Stimulated activated effector memory CD8-positive, alpha-beta T cell treated with anti-CD3 and anti-CD28 coated beads, Interleukin-12 subunit alpha, Interleukin-12 subunit beta, amount 100 ng/mL, for 72 hours (primary cell): ENCODE data around the gene TTC21A.
"Not testable (repeated sequence)": the region's sequence is repeated elsewhere in the genome, so short reads cannot be mapped to it uniquely, and the experiment has no call there.

Experiments used
- ATAC-seq: fragments of 150-1000 bp; cut with Tn5 transposase; 2 replicates; pipeline ENCODE4 v1.10.0; 2021
- DNase-seq, 2 donors: peaks; one replicate each; pipeline ENCODE4 v3.0.0; 2021 to 2022; ENCODE audit warnings: low spot score in 2 of 2
- H3K27ac Mint-ChIP-seq: one replicate; pipeline ENCODE4 v1.8.0; 2022; ENCODE audit warnings: mild to moderate bottlenecking, mixed read lengths
- H3K36me3 Mint-ChIP-seq: one replicate; pipeline ENCODE4 v1.8.0; 2022; ENCODE audit warnings: mild to moderate bottlenecking, mixed read lengths
- H3K4me1 Mint-ChIP-seq: one replicate; pipeline ENCODE4 v1.8.0; 2022; ENCODE audit warnings: mixed read lengths
- H3K4me3 Mint-ChIP-seq: one replicate; pipeline ENCODE4 v1.8.0; 2022; ENCODE audit warnings: mild to moderate bottlenecking, mixed read lengths
- H3K9me3 Mint-ChIP-seq: one replicate; pipeline ENCODE4 v1.8.0; 2022; ENCODE audit warnings: mixed read lengths

Gene TTC21A

GRCh38 chr3:39164414-39164813 is 56.9 kb downstream of the TTC21A start:
- Mint-ChIP-seq H3K4me3 (no peak overlapping the region), H3K9me3 (no peaks in the 10 kb centered on the region)
- no peak for ATAC-seq

GRCh38 chr3:39165518-39165917 is 58.0 kb downstream of the TTC21A start:
- no peaks in the 10 kb centered on the region for H3K36me3 Mint-ChIP-seq
- H3K4me3 Mint-ChIP-seq, result no peak overlapping the region
- DNase-seq, result no peak
- no peaks in the 10 kb centered on the region for H3K9me3 Mint-ChIP-seq
- H3K27ac Mint-ChIP-seq, result no peak overlapping the region
- H3K4me1 Mint-ChIP-seq, result no peaks in the 10 kb centered on the region
- ATAC-seq, result no peak

More at GRCh38 chr3:39164414-39164813, 56.9 kb downstream of the TTC21A start:
- H3K36me3 Mint-ChIP-seq, result no peaks in the 10 kb centered on the region
- peak overlapping the region; percentile 52 for H3K27ac Mint-ChIP-seq
- no peaks in the 10 kb centered on the region for H3K4me1 Mint-ChIP-seq
- no peak for DNase-seq

GRCh38 chr3:39166134-39166710 is 58.7 kb downstream of the TTC21A start:
- Mint-ChIP-seq H3K27ac (no peak overlapping the region), H3K9me3 (no peaks in the 10 kb centered on the region), H3K36me3 (no peaks in the 10 kb centered on the region), H3K4me3 (no peak overlapping the region), H3K4me1 (no peaks in the 10 kb centered on the region)
- peak; percentile 42 for ATAC-seq
- DNase-seq, result no peak

- ATAC-seq (no peak), DNase-seq (no peak)
- H3K9me3 Mint-ChIP-seq, result no peaks in the 10 kb centered on the region
- H3K4me3 Mint-ChIP-seq, result no peak overlapping the region
- H3K27ac Mint-ChIP-seq, result no peak overlapping the region
- no peaks in the 10 kb centered on the region for H3K36me3 Mint-ChIP-seq
- H3K4me1 Mint-ChIP-seq, result no peaks in the 10 kb centered on the region
Observed at GRCh38 chr3:39166932-39167532, 59.6 kb downstream of the TTC21A start.

GRCh38 chr3:39168156-39168780 is 60.8 kb downstream of the TTC21A start:
- ATAC-seq, result no peak
- H3K9me3 Mint-ChIP-seq, result no peaks in the 10 kb centered on the region
- peaks cover 6% of the 10 kb centered on the region for H3K4me1 Mint-ChIP-seq
- H3K4me3 Mint-ChIP-seq, result no peak overlapping the region
- H3K36me3 Mint-ChIP-seq, result no peaks in the 10 kb centered on the region
- no peak for DNase-seq
- no peak overlapping the region for H3K27ac Mint-ChIP-seq

GRCh38 chr3:39169712-39170111 is 62.2 kb downstream of the TTC21A start:
- Mint-ChIP-seq H3K4me1 (peaks cover 6% of the 10 kb centered on the region), H3K4me3 (no peak overlapping the region), H3K27ac (no peak overlapping the region), H3K9me3 (no peaks in the 10 kb centered on the region), H3K36me3 (no peaks in the 10 kb centered on the region)
- ATAC-seq (no peak), DNase-seq (no peak)

- no peaks in the 10 kb centered on the region for H3K36me3 Mint-ChIP-seq
- H3K9me3 Mint-ChIP-seq, result no peaks in the 10 kb centered on the region
- H3K4me3 Mint-ChIP-seq, result no peak overlapping the region
- ATAC-seq (no peak), DNase-seq (no peak)
- H3K27ac Mint-ChIP-seq, result no peak overlapping the region
- peaks cover 11% of the 10 kb centered on the region for H3K4me1 Mint-ChIP-seq
Observed at GRCh38 chr3:39170461-39170860, 63.0 kb downstream of the TTC21A start.

GRCh38 chr3:39170877-39171276 is 63.4 kb downstream of the TTC21A start:
- not testable (repeated sequence) for DNase-seq

GRCh38 chr3:39171860-39172259 is 64.4 kb downstream of the TTC21A start:
- Mint-ChIP-seq H3K36me3 (no peaks in the 10 kb centered on the region), H3K4me1 (peaks cover 25% of the 10 kb centered on the region), H3K27ac (no peak overlapping the region), H3K4me3 (no peak overlapping the region), H3K9me3 (no peaks in the 10 kb centered on the region)
- DNase-seq (no peak), ATAC-seq (no peak)

More at GRCh38 chr3:39170877-39171276, 63.4 kb downstream of the TTC21A start:
- not testable (repeated sequence) for H3K36me3 Mint-ChIP-seq, H3K27ac Mint-ChIP-seq, H3K9me3 Mint-ChIP-seq, ATAC-seq, H3K4me3 Mint-ChIP-seq
- H3K4me1 Mint-ChIP-seq, result peaks cover 15% of the 10 kb centered on the region

GRCh38 chr3:39173318-39174125 is 66.0 kb downstream of the TTC21A start:
- no peak for DNase-seq
- H3K4me3 Mint-ChIP-seq, result no peak overlapping the region
- H3K27ac Mint-ChIP-seq, result peak overlapping the region; percentile 58
- peaks cover 8% of the 10 kb centered on the region for H3K36me3 Mint-ChIP-seq
- peaks cover 39% of the 10 kb centered on the region for H3K4me1 Mint-ChIP-seq
- no peaks in the 10 kb centered on the region for H3K9me3 Mint-ChIP-seq
- no peak for ATAC-seq

- Mint-ChIP-seq H3K27ac (peak overlapping the region; percentile 85), H3K9me3 (no peaks in the 10 kb centered on the region), H3K36me3 (peaks cover 20% of the 10 kb centered on the region), H3K4me1 (peaks cover 63% of the 10 kb centered on the region), H3K4me3 (no peak overlapping the region)
- ATAC-seq (no peak), DNase-seq (no peak)
Observed at GRCh38 chr3:39176025-39176714, 68.7 kb downstream of the TTC21A start.

- Mint-ChIP-seq H3K4me3 (peak overlapping the region; percentile 78), H3K4me1 (peaks cover 64% of the 10 kb centered on the region), H3K9me3 (no peaks in the 10 kb centered on the region), H3K36me3 (peaks cover 20% of the 10 kb centered on the region), H3K27ac (peak overlapping the region; percentile 85)
- ATAC-seq (peak; percentile 57), DNase-seq (peak; percentile 53 to 86)
Observed at GRCh38 chr3:39177708-39178332, 70.3 kb downstream of the TTC21A start.

- DNase-seq, result no peak
- ATAC-seq, result no peak
Observed at GRCh38 chr3:39178553-39178952, 71.1 kb downstream of the TTC21A start.

GRCh38 chr3:39180183-39180545 is 72.7 kb downstream of the TTC21A start:
- H3K9me3 Mint-ChIP-seq, result no peaks in the 10 kb centered on the region
- peaks cover 20% of the 10 kb centered on the region for H3K36me3 Mint-ChIP-seq
- peaks cover 57% of the 10 kb centered on the region for H3K4me1 Mint-ChIP-seq
- H3K4me3 Mint-ChIP-seq, result peak overlapping the region; percentile 78
- DNase-seq, result no peak
- ATAC-seq, result peak; percentile 68
- H3K27ac Mint-ChIP-seq, result peak overlapping the region; percentile 48

More at GRCh38 chr3:39178553-39178952, 71.1 kb downstream of the TTC21A start:
- Mint-ChIP-seq H3K4me3 (peak overlapping the region; percentile 78), H3K27ac (peak overlapping the region; percentile 85), H3K36me3 (peaks cover 20% of the 10 kb centered on the region), H3K9me3 (no peaks in the 10 kb centered on the region), H3K4me1 (peaks cover 62% of the 10 kb centered on the region)
